ENCODE results near the gene SNX27.
"Not testable (repeated sequence)": the region's sequence is repeated elsewhere in the genome, so short reads cannot be mapped to it uniquely, and the experiment has no call there.

Gene SNX27

DNA sequence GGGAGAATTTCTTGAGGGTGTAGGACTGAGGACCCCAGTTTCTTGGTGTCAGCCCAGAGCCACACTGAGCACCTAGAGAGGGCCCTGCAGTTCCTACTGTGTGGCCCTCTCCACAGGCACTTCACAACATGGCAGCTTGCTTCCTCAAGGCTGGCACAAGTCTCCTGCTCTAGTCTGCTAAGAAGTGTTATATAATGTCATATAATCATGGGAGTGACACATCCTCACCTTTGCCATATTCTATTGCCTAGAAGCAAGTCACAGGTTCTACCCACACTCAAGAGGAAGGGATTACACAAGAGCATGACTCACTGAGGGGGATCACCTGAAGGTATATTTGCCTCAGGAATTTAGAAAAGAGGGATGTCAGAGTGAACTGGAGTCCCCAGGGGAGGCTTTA lies 5.5 kb upstream of the SNX27 start:
- no peak for DNase-seq

GRCh38 chr1:151606857-151607256 lies 5.0 kb upstream of the SNX27 start:
- DNase-seq: no peak

GRCh38 chr1:151610142-151610541 lies 1.7 kb upstream of the SNX27 start:
- no peak for DNase-seq

- no peak for DNase-seq
These were observed 511 bp upstream of the SNX27 start for GRCh38 chr1:151611288-151611790.

- DNase-seq: no peak
These were observed 841 bp downstream of the SNX27 start for GRCh38 chr1:151612501-151613281.

GRCh38 chr1:151613282-151613780 lies 1.5 kb downstream of the SNX27 start:
- no peak for DNase-seq

DNA sequence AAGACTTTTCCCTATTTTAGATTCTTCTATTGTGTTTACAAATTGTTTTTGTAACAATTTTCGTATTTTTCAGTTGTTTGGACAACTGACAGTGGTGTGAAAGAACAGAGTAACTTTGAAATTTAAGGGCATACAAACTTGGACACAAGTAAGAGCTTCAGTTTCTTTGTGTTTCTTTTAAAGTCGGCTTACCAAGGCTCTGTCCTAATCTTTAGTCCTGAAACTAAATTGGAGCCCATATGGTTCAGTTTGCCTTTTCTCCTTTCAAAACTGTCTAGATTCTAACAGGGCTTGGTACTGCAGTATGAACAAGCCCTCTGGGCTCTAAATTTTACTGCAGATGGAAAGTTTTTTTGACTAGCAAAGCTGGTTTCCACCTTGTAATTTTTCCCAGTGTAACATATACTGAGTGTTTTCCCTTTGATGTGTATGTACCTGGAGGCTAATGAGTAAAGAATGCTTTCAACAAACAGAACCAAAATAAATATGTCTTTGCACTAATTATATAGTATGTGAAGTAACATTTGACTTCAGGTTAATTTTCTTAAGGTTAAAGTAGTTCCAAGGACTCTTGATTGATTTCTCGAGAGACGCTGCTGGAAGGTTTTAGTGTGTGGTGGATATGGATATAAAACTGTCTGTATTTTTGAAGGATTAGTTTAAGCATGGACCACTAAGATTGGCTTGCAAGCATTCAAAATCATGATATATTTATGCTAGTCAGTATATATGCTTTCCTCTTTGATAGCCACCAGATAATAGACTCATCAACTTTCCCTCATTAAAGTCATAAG lies 4.1 kb downstream of the SNX27 start:
- no peak for DNase-seq

DNA sequence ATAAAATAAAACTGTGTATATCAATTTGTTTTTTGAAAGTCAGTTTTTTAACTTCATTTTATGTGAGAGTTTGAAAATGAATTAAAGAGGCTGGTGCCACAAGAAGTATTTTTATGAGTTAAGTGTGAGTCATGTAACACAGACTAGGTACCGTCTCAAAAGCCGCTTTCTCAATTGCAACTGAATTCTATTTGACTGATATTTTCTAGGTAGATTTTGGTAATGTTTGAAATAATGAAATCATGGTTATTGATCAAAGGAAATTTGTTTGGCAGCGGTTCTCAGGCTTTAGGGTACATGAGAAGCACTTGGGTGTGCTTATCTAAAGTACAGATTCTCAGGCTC lies 4.6 kb downstream of the SNX27 start:
- DNase-seq: no peak

DNA sequence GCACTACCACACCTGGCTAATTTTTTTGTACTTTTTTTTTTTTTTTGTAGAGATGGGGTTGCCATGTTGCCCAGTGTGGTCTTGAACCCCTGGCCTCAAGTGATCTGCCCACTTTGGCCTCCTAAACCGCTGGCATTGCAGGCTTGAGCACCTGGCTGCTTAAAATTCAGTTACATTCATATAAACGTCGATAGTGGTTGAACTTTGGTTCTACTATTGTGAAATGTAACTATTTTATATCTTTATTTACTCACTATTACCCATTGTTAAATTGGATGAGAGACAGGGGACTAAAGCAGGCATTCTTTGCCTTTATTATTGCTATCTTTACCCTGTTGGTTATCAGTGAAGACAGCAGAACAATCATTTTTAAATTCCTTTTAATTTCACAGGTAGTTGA lies 6.2 kb downstream of the SNX27 start:
- DNase-seq: no peak

DNA sequence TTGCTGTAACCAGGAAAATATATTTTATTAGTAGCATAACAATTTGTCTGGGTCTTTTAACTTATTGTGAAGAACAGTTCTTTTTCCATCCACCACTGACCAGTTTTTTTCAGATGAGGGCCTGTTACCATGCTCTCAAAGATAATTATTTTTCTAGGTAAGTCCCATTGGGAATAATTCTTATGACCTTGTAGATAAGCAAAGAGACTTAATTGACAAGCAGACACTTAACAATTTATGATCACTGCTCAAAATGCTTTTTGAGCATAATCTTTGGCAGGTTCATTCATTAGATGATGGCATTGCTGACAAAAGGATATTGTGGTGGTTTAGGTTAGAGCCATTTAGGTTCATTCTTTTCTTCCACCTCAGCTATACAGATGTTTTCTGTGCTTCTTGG lies 6.6 kb downstream of the SNX27 start:
- DNase-seq: no peak

GRCh38 chr1:151618996-151619395 lies 7.1 kb downstream of the SNX27 start:
- not testable (repeated sequence) for DNase-seq

GRCh38 chr1:151619489-151620093 lies 7.7 kb downstream of the SNX27 start:
- no peak for DNase-seq

DNA sequence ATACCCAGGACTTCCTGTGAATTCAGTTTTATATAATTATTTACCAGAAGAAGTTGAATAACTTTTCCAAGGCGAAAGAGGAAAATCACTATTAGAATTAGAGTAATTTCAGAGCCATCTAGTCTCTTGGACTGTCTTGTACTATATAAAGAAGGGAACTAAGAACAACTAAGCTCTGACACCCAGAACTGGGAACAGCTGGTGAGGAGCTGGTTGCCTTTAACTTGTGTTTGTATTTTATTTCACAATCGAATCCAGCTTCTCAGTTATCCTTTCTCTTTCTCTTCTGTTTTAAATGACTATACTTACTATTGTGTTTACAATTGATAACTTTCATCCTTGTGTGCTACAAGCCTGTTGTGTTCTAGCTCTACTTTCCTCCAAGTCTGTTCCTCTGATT lies 8.4 kb downstream of the SNX27 start:
- DNase-seq: no peak

- DNase-seq: no peak
These were observed 9.5 kb downstream of the SNX27 start for GRCh38 chr1:151621351-151621750.

- DNase-seq: no peak
These were observed 12.9 kb downstream of the SNX27 start for GRCh38 chr1:151624783-151625182.

GRCh38 chr1:151626740-151627334 lies 15.0 kb downstream of the SNX27 start:
- no peak for DNase-seq

GRCh38 chr1:151629278-151629677 lies 17.4 kb downstream of the SNX27 start:
- DNase-seq: no peak

DNA sequence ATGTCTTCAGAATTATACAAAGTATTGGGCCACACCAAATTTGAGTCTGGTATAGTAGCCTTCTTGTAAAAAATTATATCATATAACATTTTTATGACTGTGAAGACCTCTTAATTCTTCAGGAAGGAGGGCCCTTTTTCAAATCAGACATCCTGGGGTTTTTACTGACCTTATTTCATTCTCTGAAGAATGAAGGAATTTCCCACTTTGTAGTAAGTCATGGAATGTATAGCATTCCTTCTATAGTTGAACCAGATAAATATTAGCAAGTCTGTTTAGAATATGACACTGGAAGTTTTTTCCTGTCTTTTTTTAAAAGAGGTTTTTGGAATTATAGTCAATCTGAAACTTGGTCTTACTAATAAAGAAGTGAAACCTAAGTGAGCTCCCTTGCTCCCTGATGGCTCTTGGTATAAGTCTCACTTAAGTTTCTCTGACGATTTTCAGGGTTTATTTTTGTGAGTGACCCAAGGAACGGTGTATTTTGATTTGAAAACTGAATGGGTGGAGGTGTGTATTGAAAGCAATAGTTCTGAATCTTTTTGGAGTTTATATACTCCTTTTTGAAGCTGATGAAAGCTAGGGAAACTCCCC lies 23.7 kb downstream of the SNX27 start:
- no peak for DNase-seq

- no peak for DNase-seq
These were observed 26.4 kb downstream of the SNX27 start for GRCh38 chr1:151638074-151638775.

GRCh38 chr1:151638812-151639211 lies 27.0 kb downstream of the SNX27 start:
- no peak for DNase-seq

DNA sequence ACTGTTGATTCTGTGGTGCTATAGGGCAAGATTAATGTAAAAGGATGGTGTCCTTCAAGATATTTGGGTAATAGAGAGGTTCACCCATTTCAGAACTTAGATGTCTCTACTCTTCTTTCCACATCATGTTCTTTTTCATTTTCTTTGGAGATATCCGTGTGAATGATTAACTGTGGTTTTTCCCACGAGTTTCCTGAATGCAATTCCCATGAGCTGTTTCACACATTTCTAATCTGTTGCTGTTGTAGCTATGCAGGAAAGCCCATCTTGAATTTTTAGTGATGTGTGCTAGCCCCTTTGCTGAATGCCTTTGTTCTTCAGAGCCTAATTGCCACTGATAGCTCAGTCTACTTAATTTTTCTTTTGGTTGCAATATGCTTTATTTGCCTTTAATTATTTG lies 27.6 kb downstream of the SNX27 start:
- DNase-seq: no peak

- DNase-seq: no peak
These were observed 29.4 kb downstream of the SNX27 start for GRCh38 chr1:151641229-151641628.
